GM12801 (cell line): ENCODE data around the gene EFS.

ENCODE experiments used
- CTCF ChIP-seq: IDR thresholded peaks from one replicate; pipeline ENCODE4 v1.5.1; 2011; ENCODE audit warnings: control low read depth; ENCODE audit not compliant: insufficient read length; ENCODE audit errors: extremely low read depth

EFS gene

GRCh38 chr14:23403908-23404307 lies 38.9 kb upstream of the EFS start:
- no peak for TF ChIP-seq CTCF

- no peak for TF ChIP-seq CTCF
Observed at GRCh38 chr14:23403139-23403438, 38.1 kb upstream of the EFS start.

GRCh38 chr14:23402296-23403138 lies 37.5 kb upstream of the EFS start:
- TF ChIP-seq CTCF = no peak

- TF ChIP-seq CTCF = no peak
Observed at GRCh38 chr14:23401291-23401690, 36.3 kb upstream of the EFS start.

GRCh38 chr14:23399591-23399990 lies 34.6 kb upstream of the EFS start:
- TF ChIP-seq CTCF = no peak

GRCh38 chr14:23399136-23399535 lies 34.2 kb upstream of the EFS start:
- TF ChIP-seq CTCF = no peak

GRCh38 chr14:23398348-23398747 lies 33.4 kb upstream of the EFS start:
- TF ChIP-seq CTCF = no peak
